ENCODE data around the gene SLC17A5.
"Not testable (repeated sequence)": the region's sequence is repeated elsewhere in the genome, so short reads cannot be mapped to it uniquely, and the experiment has no call there.

Gene SLC17A5

GRCh38 chr6:73569121-73569520, 84.7 kb downstream of the SLC17A5 start:
- no peak for DNase-seq
- no peaks in the 10 kb centered on the region for H3K36me3 Mint-ChIP-seq (ENCODE audit: low read depth)
- H3K4me1 Mint-ChIP-seq, result peaks cover 10% of the 10 kb centered on the region
- H3K27me3 Mint-ChIP-seq (ENCODE audit: low read depth, poor library complexity), result peaks cover 2% of the 10 kb centered on the region
- peaks cover 11% of the 10 kb centered on the region for H3K9me3 Mint-ChIP-seq
- H3K27ac Mint-ChIP-seq, result no peak overlapping the region
- TF ChIP-seq, protein P1, sequence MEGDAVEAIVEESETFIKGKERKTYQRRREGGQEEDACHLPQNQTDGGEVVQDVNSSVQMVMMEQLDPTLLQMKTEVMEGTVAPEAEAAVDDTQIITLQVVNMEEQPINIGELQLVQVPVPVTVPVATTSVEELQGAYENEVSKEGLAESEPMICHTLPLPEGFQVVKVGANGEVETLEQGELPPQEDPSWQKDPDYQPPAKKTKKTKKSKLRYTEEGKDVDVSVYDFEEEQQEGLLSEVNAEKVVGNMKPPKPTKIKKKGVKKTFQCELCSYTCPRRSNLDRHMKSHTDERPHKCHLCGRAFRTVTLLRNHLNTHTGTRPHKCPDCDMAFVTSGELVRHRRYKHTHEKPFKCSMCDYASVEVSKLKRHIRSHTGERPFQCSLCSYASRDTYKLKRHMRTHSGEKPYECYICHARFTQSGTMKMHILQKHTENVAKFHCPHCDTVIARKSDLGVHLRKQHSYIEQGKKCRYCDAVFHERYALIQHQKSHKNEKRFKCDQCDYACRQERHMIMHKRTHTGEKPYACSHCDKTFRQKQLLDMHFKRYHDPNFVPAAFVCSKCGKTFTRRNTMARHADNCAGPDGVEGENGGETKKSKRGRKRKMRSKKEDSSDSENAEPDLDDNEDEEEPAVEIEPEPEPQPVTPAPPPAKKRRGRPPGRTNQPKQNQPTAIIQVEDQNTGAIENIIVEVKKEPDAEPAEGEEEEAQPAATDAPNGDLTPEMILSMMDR (IDR thresholded peaks at IDR 0.05), result no peak
- H3K4me3 Mint-ChIP-seq, result no peak overlapping the region

GRCh38 chr6:73566954-73567591, 86.7 kb downstream of the SLC17A5 start:
- Mint-ChIP-seq H3K27me3 (ENCODE audit: low read depth, poor library complexity) (peaks cover 2% of the 10 kb centered on the region), H3K27ac (peak overlapping the region; percentile 64), H3K4me3 (no peak overlapping the region), H3K4me1 (peaks cover 10% of the 10 kb centered on the region), H3K36me3 (ENCODE audit: low read depth) (no peaks in the 10 kb centered on the region), H3K9me3 (peaks cover 8% of the 10 kb centered on the region)
- no peak for DNase-seq
- TF ChIP-seq, protein P1 (IDR thresholded peaks at IDR 0.05), result no peak

- not testable (repeated sequence) for H3K9me3 Mint-ChIP-seq; H3K4me1 Mint-ChIP-seq; H3K27me3 Mint-ChIP-seq (ENCODE audit: low read depth, poor library complexity); H3K27ac Mint-ChIP-seq; DNase-seq; H3K4me3 Mint-ChIP-seq; H3K36me3 Mint-ChIP-seq (ENCODE audit: low read depth)
Observed at GRCh38 chr6:73566486-73566871, 87.3 kb downstream of the SLC17A5 start.

DNA sequence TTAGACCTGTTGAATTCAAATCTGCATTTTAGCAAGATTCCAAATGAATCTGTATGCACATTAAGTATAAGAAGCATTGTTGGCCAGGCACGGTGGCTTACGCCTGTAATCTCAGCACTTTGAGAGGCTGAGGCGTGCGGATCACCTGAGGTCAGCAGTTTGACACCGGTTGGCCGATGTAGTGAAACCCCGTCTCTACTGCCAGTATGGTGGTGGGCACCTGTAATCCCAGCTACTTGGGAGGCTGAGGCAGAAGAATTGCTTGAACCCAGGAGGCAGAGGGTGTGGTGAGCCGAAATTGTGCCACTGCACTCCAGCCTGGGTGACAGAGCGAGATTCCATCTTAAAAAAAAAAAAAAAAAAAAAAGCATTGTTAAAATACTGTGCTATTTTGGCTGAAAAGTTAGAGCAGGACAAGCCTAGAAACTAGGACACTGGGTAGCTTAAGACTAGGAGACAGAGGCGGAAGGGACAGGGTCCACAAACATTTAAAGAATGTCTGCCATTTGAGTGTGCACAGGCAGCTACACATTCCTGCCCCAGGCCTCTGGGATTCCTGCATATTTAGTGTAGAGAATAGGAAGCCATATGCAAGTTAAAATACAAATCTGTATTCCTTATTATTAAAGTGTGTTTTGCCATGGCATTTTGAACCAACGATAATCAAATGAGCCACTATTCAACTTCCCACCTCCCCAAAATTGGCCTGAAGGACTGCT, 87.9 kb downstream of the SLC17A5 start:
- Mint-ChIP-seq H3K27me3 (ENCODE audit: low read depth, poor library complexity) (peaks cover 2% of the 10 kb centered on the region), H3K36me3 (ENCODE audit: low read depth) (no peaks in the 10 kb centered on the region), H3K4me1 (no peaks in the 10 kb centered on the region), H3K27ac (no peak overlapping the region), H3K4me3 (no peak overlapping the region), H3K9me3 (no peaks in the 10 kb centered on the region)
- TF ChIP-seq, protein P1 (IDR thresholded peaks at IDR 0.05), result no peak
- DNase-seq, result no peak

DNA sequence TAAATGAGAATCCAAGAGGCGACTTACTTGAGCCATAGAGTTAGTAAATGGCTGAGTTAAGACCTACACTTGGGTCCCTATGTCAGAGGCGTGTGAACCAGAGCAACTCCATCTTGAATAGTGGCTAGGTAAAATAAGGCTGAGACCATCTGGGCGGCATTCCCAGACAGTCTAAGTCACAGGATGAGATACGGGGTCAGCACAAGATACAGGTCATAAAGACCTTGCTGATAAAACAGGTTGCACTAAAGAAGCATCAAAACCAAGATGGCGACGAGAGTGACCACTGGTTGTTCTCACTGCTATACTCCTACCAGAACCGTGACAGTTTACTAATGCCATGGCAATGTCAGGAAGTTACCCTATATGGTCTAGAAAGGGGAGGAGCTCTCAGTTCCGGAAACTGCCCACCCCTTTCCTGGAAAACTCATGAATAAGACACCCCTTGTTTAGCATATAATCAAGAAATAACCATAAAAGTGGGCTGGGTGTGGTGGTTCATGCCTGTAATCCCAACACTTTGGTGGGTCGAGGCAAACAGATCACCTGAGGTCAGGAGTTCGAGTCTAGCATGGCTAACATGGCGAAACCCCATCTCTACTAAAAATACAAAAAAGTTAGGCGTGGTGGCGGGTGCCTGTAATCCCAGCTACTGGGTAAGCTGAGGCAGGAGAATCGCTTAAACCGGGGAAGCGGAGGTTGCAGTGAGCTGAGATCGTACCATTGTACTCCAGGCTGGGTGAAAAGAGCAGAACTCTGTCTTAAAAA, 89.0 kb downstream of the SLC17A5 start:
- Mint-ChIP-seq H3K4me3 (no peak overlapping the region), H3K9me3 (no peaks in the 10 kb centered on the region), H3K27ac (no peak overlapping the region), H3K36me3 (ENCODE audit: low read depth) (no peaks in the 10 kb centered on the region), H3K27me3 (ENCODE audit: low read depth, poor library complexity) (peaks cover 2% of the 10 kb centered on the region), H3K4me1 (no peaks in the 10 kb centered on the region)
- DNase-seq, result no peak
- TF ChIP-seq, protein P1 (IDR thresholded peaks at IDR 0.05), result no peak

DNA sequence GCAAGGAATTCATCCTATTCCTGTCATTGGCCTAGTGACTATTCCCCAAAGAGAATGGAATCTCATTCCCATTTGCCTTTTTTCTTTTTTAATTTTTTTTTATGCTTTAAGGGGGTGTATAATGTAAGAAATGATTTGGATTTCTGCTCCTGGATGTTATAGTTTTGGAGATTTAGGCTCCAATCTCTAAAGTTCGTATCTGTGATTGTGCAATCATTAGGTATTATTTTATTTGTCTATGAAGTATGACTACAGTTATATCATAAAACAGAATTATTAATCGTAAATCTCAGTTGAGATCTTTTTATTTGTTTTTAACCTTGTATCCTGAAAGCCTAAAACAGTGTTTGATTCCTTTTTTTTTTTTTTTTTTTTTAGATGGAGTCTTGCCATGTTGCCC, 91.2 kb downstream of the SLC17A5 start:
- Mint-ChIP-seq H3K27ac (no peak overlapping the region), H3K4me3 (no peak overlapping the region), H3K4me1 (peaks cover 17% of the 10 kb centered on the region), H3K36me3 (ENCODE audit: low read depth) (no peaks in the 10 kb centered on the region), H3K9me3 (no peaks in the 10 kb centered on the region), H3K27me3 (ENCODE audit: low read depth, poor library complexity) (peaks cover 6% of the 10 kb centered on the region)
- TF ChIP-seq, protein P1 (IDR thresholded peaks at IDR 0.05), result no peak
- DNase-seq, result no peak
